Right atrium auricular region (tissue), 2 donors: Measurements from ENCODE around the gene CEMIP. TPM values are rescaled to one million over a fixed set of nuclear protein-coding genes. Genes with fewer than 3 reads are reported as not detected.

Experiments used
- DNase-seq: peaks from one replicate; pipeline ENCODE4 v3.0.0-alpha.2; 2019; ENCODE audit warnings: low spot score
- H3K27ac ChIP-seq, 2 donors: fragments of 200-600 bp; sonication (generic); 1 replicate in 1 of 2; 2 replicates in 1 of 2; pipeline ENCODE4 v1.5.1; 2016 to 2019
- H3K27me3 ChIP-seq, 2 donors: fragments of 200-600 bp; sonication (generic); one replicate each; pipeline versions ENCODE4 v1.5.1 to v1.6.0; 2017 to 2019
- H3K36me3 ChIP-seq: fragments of 200-600 bp; sonication (generic); one replicate; pipeline ENCODE4 v1.5.1; 2016
- H3K4me1 ChIP-seq, 2 donors: fragments of 200-600 bp; sonication (generic); one replicate each; pipeline versions ENCODE4 v1.5.1 to v1.6.0; 2017 to 2019
- H3K4me3 ChIP-seq, 2 donors: fragments of 200-600 bp; sonication (generic); 1 replicate in 1 of 2; 2 replicates in 1 of 2; pipeline ENCODE4 v1.5.1; 2017 to 2019; ENCODE audit warnings: mild to moderate bottlenecking in 1 of 2, moderate library complexity in 1 of 2
- H3K9me3 ChIP-seq, 2 donors: fragments of 200-600 bp; sonication (generic); one replicate each; pipeline ENCODE4 v1.5.1; 2019
- CTCF ChIP-seq, 2 donors: fragments of 200-600 bp; sonication (generic); IDR thresholded peaks; one replicate each; pipeline ENCODE4 v1.5.1; 2019; ENCODE audit warnings: antibody characterized with exemption in 2 of 2
- total RNA-seq, 2 donors: library from RNA; depleted of rRNA; stranded (reverse); fragments of >200 nt; gene quantifications; one replicate each; pipeline ENCODE4 v1.1.0, GENCODE V29; 2016

CEMIP gene
- total RNA-seq, 2 donors from 2014 or later, result 0.22 to 2.9 TPM

GRCh38 chr15:80890341-80891005, 111.3 kb downstream of the CEMIP start:
- TF ChIP-seq CTCF (IDR thresholded peaks at IDR 0.05), result no peak
- Histone ChIP-seq H3K4me1 (no peaks in the 10 kb centered on the region), H3K27me3 (no peaks in the 10 kb centered on the region), H3K27ac (no peak overlapping the region), H3K4me3 (no peak overlapping the region), H3K9me3 (no peaks in the 10 kb centered on the region), H3K36me3 (no peaks in the 10 kb centered on the region)
- no peak for DNase-seq

- Histone ChIP-seq H3K4me3 (no peak overlapping the region), H3K27ac (no peak overlapping the region), H3K27me3 (no peaks in the 10 kb centered on the region), H3K4me1 (no peaks in the 10 kb centered on the region), H3K36me3 (no peaks in the 10 kb centered on the region), H3K9me3 (peaks cover 0 to 2% of the 10 kb centered on the region in 2 donors)
- no peak for DNase-seq
- no peak for TF ChIP-seq CTCF (IDR thresholded peaks at IDR 0.05)
Measured at GRCh38 chr15:80891006-80891405, 111.8 kb downstream of the CEMIP start.

GRCh38 chr15:80892414-80892813, 113.2 kb downstream of the CEMIP start:
- Histone ChIP-seq H3K36me3 (no peaks in the 10 kb centered on the region), H3K27ac (no peak overlapping the region), H3K4me1 (no peaks in the 10 kb centered on the region), H3K9me3 (peaks cover 0 to 7% of the 10 kb centered on the region in 2 donors), H3K27me3 (no peaks in the 10 kb centered on the region), H3K4me3 (no peak overlapping the region)
- no peak for TF ChIP-seq CTCF (IDR thresholded peaks at IDR 0.05)
- no peak for DNase-seq

GRCh38 chr15:80893777-80894176, 114.6 kb downstream of the CEMIP start:
- Histone ChIP-seq H3K27ac (no peak overlapping the region), H3K4me3 (no peak overlapping the region), H3K4me1 (no peaks in the 10 kb centered on the region), H3K27me3 (no peaks in the 10 kb centered on the region), H3K9me3 (peaks cover 0 to 7% of the 10 kb centered on the region in 2 donors), H3K36me3 (no peaks in the 10 kb centered on the region)
- TF ChIP-seq CTCF (IDR thresholded peaks at IDR 0.05), result no peak
- DNase-seq, result no peak

GRCh38 chr15:80895091-80895490, 115.9 kb downstream of the CEMIP start:
- Histone ChIP-seq H3K4me1 (no peaks in the 10 kb centered on the region), H3K4me3 (no peak overlapping the region), H3K36me3 (no peaks in the 10 kb centered on the region), H3K27ac (no peak overlapping the region), H3K27me3 (no peaks in the 10 kb centered on the region), H3K9me3 (peaks cover 0 to 7% of the 10 kb centered on the region in 2 donors)
- DNase-seq, result no peak
- no peak for TF ChIP-seq CTCF (IDR thresholded peaks at IDR 0.05)

- H3K9me3 ChIP-seq, result peaks cover 0 to 7% of the 10 kb centered on the region in 2 donors
- no peak overlapping the region for H3K4me3 ChIP-seq
- no peak for TF ChIP-seq CTCF (IDR thresholded peaks at IDR 0.05)
- no peaks in the 10 kb centered on the region for H3K36me3 ChIP-seq
- no peak for DNase-seq
- H3K27ac ChIP-seq, result no peak overlapping the region
- no peaks in the 10 kb centered on the region for H3K4me1 ChIP-seq
- H3K27me3 ChIP-seq, result no peaks in the 10 kb centered on the region
Measured at GRCh38 chr15:80895965-80896364, 116.8 kb downstream of the CEMIP start.
